MM.1S (cell line): Measurements from ENCODE around the gene CENPB.

Source experiments
- EZH2 ChIP-seq: fragments of 300-600 bp; sonication (generic); optimal IDR thresholded peaks from 2 replicates; pipeline ENCODE3; 2017; ENCODE audit warnings: low read depth, mild to moderate bottlenecking, antibody characterized with exemption, low read length, mixed read lengths
- TF ChIP-seq, protein P1 (sequence below): fragments of 300-600 bp; sonication (generic); IDR thresholded peaks from 2 replicates; pipeline ENCODE4 v1.5.1; 2016; ENCODE audit warnings: antibody characterized with exemption, low read length, mixed read lengths

DNA sequence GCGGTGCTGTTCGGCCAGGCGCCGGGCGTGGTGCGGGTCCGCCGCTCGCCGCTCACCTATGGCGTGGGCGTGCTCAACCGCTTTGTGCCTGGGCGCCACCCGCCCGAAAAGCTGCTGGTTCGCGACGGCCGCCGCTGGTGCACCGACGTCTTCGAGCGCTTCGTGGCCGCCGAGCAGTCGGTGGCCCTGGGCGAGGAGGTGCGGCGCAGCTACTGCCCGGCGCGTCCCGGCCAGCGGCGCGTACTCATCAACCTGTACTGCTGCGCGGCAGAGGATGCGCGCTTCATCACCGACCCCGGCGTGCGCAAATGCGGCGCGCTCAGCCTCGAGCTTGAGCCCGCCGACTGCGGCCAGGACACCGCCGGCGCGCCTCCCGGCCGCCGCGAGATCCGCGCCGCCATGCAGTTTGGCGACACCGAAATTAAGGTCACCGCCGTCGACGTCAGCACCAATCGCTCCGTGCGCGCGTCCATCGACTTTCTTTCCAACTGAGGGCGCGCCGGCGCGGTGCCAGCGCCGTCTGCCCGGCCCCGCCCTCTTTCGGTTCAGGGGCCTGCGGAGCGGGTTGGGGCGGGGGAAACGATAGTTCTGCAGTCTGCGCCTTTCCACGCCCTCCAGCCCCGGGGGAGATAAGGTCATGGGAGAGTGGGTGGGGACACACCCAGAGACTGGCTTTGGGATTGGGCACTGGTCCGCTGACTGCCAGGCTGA lies 34.7 kb downstream of the CENPB start:
- TF ChIP-seq, protein P1, sequence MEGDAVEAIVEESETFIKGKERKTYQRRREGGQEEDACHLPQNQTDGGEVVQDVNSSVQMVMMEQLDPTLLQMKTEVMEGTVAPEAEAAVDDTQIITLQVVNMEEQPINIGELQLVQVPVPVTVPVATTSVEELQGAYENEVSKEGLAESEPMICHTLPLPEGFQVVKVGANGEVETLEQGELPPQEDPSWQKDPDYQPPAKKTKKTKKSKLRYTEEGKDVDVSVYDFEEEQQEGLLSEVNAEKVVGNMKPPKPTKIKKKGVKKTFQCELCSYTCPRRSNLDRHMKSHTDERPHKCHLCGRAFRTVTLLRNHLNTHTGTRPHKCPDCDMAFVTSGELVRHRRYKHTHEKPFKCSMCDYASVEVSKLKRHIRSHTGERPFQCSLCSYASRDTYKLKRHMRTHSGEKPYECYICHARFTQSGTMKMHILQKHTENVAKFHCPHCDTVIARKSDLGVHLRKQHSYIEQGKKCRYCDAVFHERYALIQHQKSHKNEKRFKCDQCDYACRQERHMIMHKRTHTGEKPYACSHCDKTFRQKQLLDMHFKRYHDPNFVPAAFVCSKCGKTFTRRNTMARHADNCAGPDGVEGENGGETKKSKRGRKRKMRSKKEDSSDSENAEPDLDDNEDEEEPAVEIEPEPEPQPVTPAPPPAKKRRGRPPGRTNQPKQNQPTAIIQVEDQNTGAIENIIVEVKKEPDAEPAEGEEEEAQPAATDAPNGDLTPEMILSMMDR = no peak
- no peak for TF ChIP-seq EZH2
